Measurements from ENCODE around the gene MKNK1.
A peak's percentile ranks its signal among the peaks of the same experiment; 100 is the strongest.

Gene MKNK1

DNA sequence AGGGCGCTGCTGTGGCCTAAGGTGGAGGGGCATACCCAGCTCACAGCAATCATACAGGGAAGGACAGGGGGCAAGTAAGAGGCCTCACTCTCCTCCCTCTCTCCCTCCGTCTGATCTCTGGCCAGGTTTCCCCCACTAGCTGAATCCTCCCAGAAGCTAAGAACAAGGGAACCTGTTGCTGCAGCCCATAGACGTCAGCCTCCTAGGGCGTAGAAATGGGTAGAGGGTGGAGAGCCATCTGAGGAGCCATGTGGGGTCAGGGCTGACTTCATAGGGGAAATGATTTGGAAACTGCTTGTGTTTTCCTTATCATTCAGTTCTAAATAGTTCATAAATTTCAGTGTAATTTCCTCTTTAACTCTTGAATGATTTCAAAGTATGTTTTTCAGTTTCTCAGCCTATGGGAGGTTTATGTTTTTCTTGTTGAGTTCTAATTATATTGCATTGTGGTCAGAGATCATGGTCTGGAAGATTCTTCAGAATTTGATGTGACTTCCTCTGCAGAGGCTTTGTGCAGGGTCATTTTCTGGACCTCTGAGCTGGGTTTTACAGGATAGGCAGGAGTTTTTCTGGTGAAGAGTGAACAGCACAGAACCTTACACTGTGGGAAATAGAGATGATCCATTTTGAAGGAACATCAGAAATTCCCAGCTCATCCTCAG is 14.8 kb upstream of the MKNK1 start:
- DNase-seq, result no peak

DNA sequence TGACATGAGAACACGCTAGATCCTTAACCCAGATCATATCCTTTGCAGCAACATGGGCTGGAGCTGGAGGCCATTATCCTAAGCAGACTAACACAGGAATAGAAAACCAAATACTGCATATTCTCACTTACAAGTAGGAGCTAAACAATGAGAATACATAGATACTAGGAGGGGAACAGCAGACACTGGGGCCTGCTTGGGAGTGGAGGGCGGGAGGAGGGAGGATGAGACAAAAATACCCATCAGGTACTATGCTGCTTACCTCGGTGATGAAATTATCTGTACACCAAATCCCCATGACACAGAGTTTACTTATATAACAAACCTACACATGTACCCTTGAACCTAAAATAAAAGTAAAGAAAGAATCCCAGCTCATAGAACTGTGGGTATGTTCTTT is 13.8 kb upstream of the MKNK1 start:
- no peak for DNase-seq

DNA sequence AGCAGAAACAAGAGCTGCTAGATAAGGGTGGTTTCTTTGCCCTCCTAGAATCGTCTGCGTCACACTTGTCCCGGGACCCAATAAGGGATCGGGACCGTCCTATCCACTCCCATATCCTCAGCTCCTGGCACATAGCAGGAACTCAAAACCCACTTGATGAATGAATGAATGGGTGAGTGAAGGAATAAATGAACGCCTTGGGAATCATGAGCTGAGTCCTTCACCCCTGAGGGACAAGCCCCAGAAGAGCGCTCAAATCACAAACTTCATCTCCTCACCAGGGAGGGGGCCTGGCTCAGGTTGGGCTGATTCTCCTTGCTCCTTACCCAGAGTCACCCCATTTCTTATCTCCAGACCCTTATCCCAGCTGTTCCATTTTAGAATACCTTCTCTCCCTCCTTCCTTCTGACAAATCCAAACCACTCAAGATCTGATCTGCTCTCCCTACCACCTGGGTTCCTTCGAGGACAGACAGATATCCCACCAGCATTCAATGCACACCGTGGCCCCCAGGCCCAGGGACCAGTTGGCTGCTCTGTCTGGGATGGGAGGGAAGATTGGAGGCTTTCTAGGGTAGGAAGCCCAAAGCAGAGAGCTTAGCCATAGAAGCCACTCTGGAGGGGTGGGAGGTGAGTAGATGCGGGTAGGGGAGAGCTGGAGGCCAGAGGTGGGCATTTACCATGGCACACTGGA is 13.2 kb upstream of the MKNK1 start:
- DNase-seq, result no peak

GRCh38 chr1:46616277-46617107 is 12.4 kb upstream of the MKNK1 start, which contains the start of gene MOB3C:
Gene MOB3C (minus strand): TSS chr1:46616811. CDS start chr1:46613321, 3,490 bp downstream.
- DNase-seq, result peak; percentile 62

DNA sequence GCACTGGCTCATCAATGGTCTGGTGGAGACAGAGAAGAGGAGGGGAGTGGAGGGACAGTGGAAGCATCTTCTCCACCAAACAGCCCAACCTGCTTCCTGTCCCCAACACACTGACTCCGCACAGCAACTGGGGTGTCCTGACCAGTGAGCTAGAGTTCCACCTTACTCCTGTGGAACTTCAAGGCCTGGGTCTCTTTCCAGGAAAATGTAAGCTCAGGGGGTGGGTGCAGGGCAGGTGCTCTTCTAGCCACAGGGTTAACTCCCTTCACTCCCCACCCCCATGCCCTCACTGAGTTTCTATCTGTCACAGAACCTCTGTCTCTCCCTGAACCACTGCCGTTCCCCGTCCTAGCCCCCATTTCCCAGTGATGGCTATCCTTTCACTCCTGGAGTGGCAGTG is 11.7 kb upstream of the MKNK1 start:
- no peak for DNase-seq

GRCh38 chr1:46615088-46615487 is 11.0 kb upstream of the MKNK1 start:
- DNase-seq, result no peak

GRCh38 chr1:46614604-46614984 is 10.5 kb upstream of the MKNK1 start:
- no peak for DNase-seq

GRCh38 chr1:46613661-46614603 is 9.9 kb upstream of the MKNK1 start:
- DNase-seq, result peak; percentile 21

GRCh38 chr1:46612937-46613660 is 9.0 kb upstream of the MKNK1 start:
- DNase-seq, result no peak

DNA sequence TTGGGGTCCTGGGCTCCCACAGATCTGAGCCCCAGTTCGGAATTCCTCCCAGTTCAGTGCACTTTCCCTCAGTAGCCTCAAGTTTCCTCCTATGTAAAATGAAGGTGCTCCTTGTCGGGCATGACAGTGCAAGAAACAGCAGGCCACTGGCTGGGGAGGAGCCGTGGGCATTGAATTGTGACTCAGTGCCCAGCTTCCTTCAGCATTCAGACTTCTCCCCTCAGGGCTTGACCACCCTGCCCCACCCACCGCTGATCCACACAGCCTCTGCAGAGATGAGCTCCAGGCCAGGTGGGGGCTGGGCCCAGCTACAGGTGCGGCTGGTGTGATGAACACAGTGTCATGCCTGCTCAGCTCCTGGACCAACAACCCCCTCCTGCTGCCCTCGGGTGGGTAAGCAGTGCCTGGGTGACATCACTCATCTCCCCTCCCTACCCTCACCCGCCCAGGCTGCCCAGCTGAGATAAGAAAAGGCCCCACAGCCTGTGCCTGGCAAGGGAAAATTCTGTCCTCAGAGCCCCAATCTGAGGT is 7.7 kb upstream of the MKNK1 start:
- DNase-seq, result no peak

DNA sequence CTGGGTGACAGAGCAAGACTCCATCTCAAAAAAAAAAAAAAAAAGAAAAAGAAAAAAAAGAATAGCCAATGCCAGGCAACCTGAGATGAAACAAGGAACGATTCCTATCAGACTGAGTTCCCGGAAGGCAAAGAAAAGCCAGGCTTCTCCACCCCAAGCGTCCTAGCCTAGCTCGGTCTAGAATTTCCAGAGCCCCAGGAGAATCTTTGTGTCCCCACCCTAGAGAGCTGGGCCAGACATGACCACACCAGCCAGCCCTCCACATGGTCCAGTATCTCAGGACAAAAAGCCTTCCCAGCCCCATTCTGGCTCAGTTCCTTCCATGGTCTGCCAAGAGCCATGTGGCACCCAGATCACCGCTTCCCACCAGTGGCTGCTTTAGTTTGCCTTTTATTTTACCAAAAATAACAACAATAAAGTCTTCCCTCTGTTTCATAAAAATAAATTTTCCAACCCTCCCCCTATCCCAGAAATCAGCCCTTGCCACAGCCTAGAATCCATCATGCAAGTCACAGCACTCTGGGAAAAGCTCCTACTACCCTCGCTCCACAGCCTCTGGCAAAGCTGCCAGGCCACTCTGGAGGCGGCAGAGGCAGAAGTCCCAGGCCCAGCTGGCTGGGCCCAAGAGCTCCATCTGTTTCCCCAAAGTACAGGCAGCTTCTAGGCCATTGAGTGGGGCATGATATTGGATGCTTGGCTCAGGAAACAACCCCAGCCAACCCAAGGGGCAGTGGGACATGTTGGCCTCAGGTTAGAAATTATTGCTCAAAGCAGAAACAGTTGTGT is 3.5 kb upstream of the MKNK1 start:
- no peak for DNase-seq

DNA sequence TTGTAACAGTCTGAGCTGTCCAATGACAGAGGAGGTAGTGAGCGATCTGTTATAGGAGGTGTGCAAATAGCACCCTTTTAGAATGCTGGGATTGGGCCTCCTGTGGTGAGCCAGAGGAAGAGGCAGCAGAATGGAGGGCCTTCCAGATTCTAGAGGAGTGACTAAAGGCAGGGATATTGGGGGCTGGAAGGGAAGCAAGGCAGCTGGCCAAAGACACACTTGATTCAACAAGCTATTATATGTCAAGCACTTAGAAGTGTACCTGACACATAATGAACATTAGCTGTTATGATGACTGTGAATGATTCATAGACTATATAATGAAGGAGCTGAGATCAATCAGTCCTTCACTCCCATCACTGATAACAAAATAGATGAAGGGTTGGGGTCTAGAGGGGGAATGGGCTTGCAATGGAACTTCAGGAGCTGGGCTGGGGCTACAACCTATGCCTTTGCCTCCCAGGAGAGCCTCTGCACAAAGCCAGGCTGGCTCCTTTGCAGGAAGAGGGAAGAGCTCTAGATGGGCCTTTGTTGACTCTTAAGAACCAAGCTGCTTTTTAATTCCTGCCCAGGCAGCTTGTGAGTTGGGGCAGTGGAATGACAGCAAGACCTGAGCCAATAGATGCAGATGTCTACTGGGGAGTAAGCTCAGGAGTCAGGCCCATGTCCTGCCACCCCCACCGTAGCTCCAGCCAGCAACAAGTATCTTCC is 2.3 kb upstream of the MKNK1 start:
- DNase-seq, result no peak

DNA sequence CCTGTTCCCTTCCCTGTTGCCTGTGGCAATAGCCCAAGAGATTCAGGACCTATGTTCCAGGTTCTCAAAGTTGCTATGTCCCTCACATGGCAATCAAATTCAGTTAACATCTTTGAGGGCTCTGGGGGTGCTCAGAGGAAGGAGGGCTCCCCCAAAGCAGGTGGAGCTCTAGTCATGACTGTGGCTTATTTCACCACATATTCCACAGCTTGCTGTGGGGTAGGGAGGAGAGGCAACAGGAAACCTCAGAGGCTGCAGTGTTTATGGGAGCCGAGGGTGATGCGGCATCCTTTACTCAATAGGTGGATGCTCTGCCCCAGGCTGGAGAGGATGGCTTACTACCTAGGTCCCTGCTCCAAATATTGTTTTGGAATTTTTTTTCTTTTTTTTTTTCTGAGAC is 1.2 kb upstream of the MKNK1 start:
- DNase-seq, result peak; percentile 36

DNA sequence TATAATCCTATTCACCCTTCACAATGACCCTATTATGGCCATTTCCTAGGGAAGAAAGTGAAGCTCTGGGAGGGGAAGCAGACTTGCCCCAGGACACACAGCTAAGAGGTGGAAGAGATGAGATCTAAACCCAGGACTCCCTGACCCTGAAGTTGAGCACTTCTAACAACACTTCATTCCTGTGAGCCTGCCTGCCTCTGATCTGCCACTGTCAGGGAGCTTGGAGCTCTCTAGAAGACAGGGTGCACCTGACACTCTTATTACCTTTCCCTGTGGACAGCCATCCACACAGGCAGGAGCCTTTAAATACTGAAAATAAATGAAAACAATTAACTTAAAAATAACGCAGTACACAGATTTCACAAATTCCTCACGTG is 599 bp downstream of the MKNK1 start:
- DNase-seq, result no peak

GRCh38 chr1:46601257-46602007 is 2.6 kb downstream of the MKNK1 start:
- DNase-seq, result no peak

DNA sequence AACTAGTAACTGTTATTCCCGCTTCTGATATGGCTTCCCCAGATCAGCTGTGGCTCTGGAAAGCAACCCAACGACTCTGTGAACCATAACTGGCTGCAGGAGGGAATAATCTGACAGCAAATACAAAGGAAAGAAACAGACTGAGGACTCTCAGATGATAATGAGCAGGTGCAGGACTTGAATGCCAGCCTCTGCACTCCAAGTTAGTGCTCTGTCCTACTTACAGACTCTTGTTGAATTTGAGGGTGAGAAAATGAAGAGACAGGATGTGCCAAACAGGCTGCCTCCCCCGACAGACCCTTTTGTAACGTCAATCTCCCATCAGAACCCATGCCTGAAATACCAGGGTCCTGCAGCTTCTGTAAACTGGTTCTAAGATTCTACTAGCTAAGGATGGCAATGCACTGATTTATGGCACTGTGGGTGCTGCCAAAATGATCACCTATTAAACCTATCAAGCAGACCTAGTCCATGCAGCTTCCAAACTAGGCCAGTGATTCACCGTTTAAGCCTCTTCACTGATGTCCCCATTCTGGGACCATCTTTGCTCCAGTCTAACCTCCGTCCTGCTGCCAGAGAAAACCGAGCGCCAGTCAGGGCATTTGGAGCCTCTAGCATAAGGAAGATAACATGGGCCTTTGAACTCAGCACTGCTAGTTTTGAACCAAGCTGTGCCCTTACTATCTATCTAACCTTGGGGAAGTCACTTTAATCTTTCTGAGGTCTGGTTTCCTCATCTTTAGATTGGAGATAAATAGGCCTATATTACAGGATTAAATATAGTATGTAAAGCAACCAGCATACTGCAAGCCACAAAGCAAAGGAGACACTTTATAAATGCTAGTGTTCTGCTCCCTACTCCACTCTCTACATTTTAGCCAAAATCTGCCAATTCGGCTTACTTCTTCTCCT is 4.8 kb downstream of the MKNK1 start:
- DNase-seq, result no peak

- DNase-seq, result no peak
Measured at GRCh38 chr1:46596846-46597245, 7.2 kb downstream of the MKNK1 start.

GRCh38 chr1:46596036-46596435 is 8.0 kb downstream of the MKNK1 start:
- no peak for DNase-seq

Measured in activated gamma-delta T cell treated with Interleukin-2 at 50 U/mL for 16 hours (primary cell).